GM13976 (cell line): Measurements from ENCODE around the gene SULT6B1.
A peak's percentile ranks its signal among the peaks of the same experiment; 100 is the strongest.
"Not testable (repeated sequence)": the region's sequence is repeated elsewhere in the genome, so short reads cannot be mapped to it uniquely, and the experiment has no call there.

Experiments
- DNase-seq: peaks from one replicate; pipeline ENCODE4 v3.0.0; 2012; ENCODE audit warnings: low spot score
- CTCF ChIP-seq: IDR thresholded peaks from 2 replicates; pipeline ENCODE4 v1.5.1; 2012; ENCODE audit warnings: borderline replicate concordance, mild to moderate bottlenecking; ENCODE audit not compliant: insufficient read depth; ENCODE audit errors: extremely low read depth, missing control alignments, control extremely low read depth
- in situ Hi-C: fragments of 300-500 bp; cut with MboI; formaldehyde crosslinking; loops from one replicate; pipeline ENCODE4 v1.12.0; 2022; ENCODE audit warnings: low sequenced_read_pairs, mixed read lengths, inconsistent platforms; ENCODE audit not compliant: unreplicated experiment

The SULT6B1 gene

GRCh38 chr2:37196320-37197195 lies 8.1 kb upstream of the SULT6B1 start, which contains the start of gene CEBPZOS:
CEBPZOS (plus strand) TSS chr2:37196496; CDS start chr2:37199705, 3,209 bp downstream.
- no peak for TF ChIP-seq CTCF
- in situ Hi-C loops: no loop called here
- peak; percentile 92 for DNase-seq

DNA sequence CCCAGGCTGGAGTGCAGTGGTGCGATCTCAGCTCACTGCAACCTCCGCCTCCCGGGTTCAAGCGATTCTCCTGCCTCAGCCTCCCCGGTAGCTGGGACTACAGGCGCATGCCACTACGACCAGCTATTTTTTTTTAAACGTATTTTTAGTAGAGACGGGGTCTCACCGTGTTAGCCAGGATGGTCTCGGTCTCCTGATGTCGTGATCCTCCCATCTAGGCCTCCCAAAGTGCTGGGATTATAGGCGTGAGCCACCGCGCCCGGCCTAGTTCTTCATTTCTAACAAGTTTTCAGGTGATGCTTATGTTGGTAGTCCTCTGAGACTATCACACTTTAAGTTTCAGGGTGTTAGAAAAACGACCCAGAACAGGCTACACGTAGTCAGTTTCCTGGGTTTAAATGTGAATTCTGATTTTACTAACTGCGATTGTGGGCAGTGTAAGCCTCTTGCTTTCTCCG lies 7.4 kb upstream of the SULT6B1 start:
- DNase-seq, in situ Hi-C loops: not testable (repeated sequence)

GRCh38 chr2:37192551-37192950 lies 4.1 kb upstream of the SULT6B1 start:
- in situ Hi-C loops: no loop called here
- no peak for TF ChIP-seq CTCF
- no peak for DNase-seq

DNA sequence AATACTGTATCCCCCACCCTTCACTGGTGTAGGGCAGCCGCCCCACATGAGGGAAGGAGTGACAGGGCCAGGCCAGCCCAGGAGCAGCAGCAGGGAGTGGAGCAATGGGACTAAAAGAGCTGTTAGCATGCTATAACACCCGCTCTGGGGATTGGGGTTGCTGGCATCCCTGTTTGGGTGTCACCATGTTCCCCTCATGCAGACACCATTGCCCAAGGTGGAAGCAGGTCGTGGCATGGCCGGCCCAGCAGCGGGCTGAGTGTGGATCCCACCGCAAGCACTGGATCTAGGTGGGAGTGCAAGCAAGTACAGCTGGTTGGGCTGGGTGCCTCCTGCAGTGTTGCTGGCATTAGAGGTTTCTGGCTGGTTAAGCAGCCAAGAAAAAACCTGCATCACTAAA lies 3.3 kb upstream of the SULT6B1 start:
- in situ Hi-C loops: no loop called here
- DNase-seq: no peak
- no peak for TF ChIP-seq CTCF

GRCh38 chr2:37191253-37191652 lies 2.8 kb upstream of the SULT6B1 start:
- DNase-seq: no peak
- in situ Hi-C loops: no loop called here

GRCh38 chr2:37190290-37190689 lies 1.8 kb upstream of the SULT6B1 start:
- in situ Hi-C loops: no loop called here
- DNase-seq: no peak
- TF ChIP-seq CTCF: no peak

More at GRCh38 chr2:37191253-37191652, 2.8 kb upstream of the SULT6B1 start:
- TF ChIP-seq CTCF: no peak

DNA sequence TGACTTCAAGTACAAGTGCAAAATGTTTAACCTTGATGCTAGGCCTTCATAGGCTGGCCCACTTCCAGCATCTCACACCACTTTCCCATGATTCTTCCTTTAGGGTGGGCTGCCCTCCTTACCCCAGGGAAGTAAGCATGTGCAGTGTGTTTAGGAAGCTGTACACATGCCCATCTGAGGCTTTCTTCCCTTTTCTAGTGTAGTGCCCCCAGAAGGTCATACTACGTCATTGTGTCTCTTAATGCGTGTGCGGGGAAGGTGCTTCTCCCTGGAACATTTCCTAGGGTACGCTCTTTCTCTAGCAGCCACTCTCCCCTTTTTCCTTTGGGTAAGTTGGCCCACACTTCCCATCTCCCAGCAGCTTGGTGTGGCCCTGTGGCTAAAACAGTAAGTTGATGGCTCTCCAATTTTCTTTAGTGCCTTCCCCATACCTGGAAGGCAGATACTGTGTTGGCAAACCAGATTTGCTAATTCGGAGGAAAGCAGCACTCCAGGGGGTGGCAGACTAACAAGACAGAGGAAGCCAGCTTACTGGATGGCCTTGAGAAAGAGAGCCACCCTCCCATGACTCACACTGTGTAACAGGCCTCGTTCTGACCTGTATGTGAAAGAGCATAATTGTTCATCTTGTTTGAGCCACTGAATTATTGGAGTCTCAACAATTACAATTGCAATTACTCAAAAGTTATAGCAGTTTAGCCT lies 1.1 kb upstream of the SULT6B1 start:
- TF ChIP-seq CTCF: no peak
- no peak for DNase-seq
- in situ Hi-C loops: no loop called here
